ENCODE results near the gene WRAP73. TPM values are rescaled to one million over a fixed set of nuclear protein-coding genes. Genes with fewer than 3 reads are reported as not detected.

WRAP73 gene
- total and polyA plus RNA-seq, 9 of the 15 experiments (the other 6 are each of a cell fraction or from before 2014, with no cell fraction given), result 4.3 to 51.8 (median 30.1) TPM

GRCh38 chr1:3618881-3619671 is 30.8 kb downstream of the WRAP73 start (continued):
- TF ChIP-seq GMEB1 (CRISPR knock-in tag; IDR thresholded peaks at IDR 0.05), result no peak
- peak; percentile 49; the same call in 1 of the 2 replicates for TF ChIP-seq SP1 (CRISPR knock-in tag; IDR thresholded peaks at IDR 0.05)
- TF ChIP-seq NRF1 (conservative IDR thresholded peaks at IDR 0.05 in 1 of 2, IDR thresholded peaks at IDR 0.05 in 1 of 2), result 0 out of 4 replicates have a peak, but pooled peaks of 1 of the 2 experiments have one; percentile 8
- 0 out of 2 replicates have a peak, but pooled peaks have one; percentile 46 for TF ChIP-seq FOXP1 (CRISPR knock-in tag; IDR thresholded peaks at IDR 0.05)
- TF ChIP-seq DEAF1 (CRISPR knock-in tag; IDR thresholded peaks at IDR 0.05), result peak; percentile 76
- no peak for TF ChIP-seq ZBTB7A (IDR thresholded peaks at IDR 0.05; ENCODE audit: borderline replicate concordance, control insufficient read depth, low read depth, low read length)
- peak; percentile 36; the same call in 1 of the 2 replicates for TF ChIP-seq JUND (IDR thresholded peaks at IDR 0.05; ENCODE audit: borderline replicate concordance, low read depth, low read length)
- no peak for TF ChIP-seq JUND (tag; IDR thresholded peaks at IDR 0.05; ENCODE audit: borderline replicate concordance, low read depth, low read length)
- 0 out of 2 replicates have a peak, but pooled peaks have one; percentile 27 for TF ChIP-seq JUN (IDR thresholded peaks at IDR 0.05; ENCODE audit: borderline replicate concordance, low read depth, low read length)
- TF ChIP-seq JUN (CRISPR knock-in tag; IDR thresholded peaks at IDR 0.05; ENCODE audit: borderline replicate concordance), result peak; percentile 77; the same call in 1 of the 2 replicates
- TF ChIP-seq ZNF143 (CRISPR knock-in tag; IDR thresholded peaks at IDR 0.05), result peak; percentile 50; the same call in 1 of the 2 replicates
- TF ChIP-seq NR1H2 (CRISPR knock-in tag; IDR thresholded peaks at IDR 0.05), result no peak
- peak; percentile 82 for TF ChIP-seq L3MBTL2 (IDR thresholded peaks at IDR 0.05)
- TF ChIP-seq MAFK (IDR thresholded peaks at IDR 0.05; ENCODE audit: low read length), result peak; percentile 2; the same call in 1 of the 2 replicates
- 0 out of 2 replicates have a peak, but pooled peaks have one; percentile 59 for TF ChIP-seq ZNF175 (CRISPR knock-in tag; IDR thresholded peaks at IDR 0.05; ENCODE audit: low read depth)
- peak; percentile 30; the same call in 1 of the 2 replicates for TF ChIP-seq MTA3 (IDR thresholded peaks at IDR 0.05; ENCODE audit: borderline replicate concordance)
- TF ChIP-seq ZNF444 (CRISPR knock-in tag; IDR thresholded peaks at IDR 0.05), result no peak
- no peak for TF ChIP-seq ZNF184 (CRISPR knock-in tag; IDR thresholded peaks at IDR 0.05)
- TF ChIP-seq TEAD1 (CRISPR knock-in tag; IDR thresholded peaks at IDR 0.05), result peak in 1 of 2 experiments; percentile 83; a peak in 2 of 4 replicates
- peak; percentile 67; the same call in 1 of the 2 replicates for TF ChIP-seq HDAC2 (IDR thresholded peaks at IDR 0.05)
- 0 out of 2 replicates have a peak, but pooled peaks have one; percentile 38 for TF ChIP-seq ARID1B (IDR thresholded peaks at IDR 0.05)
- no peak for TF ChIP-seq ZC3H11A (IDR thresholded peaks at IDR 0.05; ENCODE audit: low read depth, low read length)
- TF ChIP-seq, protein P1, sequence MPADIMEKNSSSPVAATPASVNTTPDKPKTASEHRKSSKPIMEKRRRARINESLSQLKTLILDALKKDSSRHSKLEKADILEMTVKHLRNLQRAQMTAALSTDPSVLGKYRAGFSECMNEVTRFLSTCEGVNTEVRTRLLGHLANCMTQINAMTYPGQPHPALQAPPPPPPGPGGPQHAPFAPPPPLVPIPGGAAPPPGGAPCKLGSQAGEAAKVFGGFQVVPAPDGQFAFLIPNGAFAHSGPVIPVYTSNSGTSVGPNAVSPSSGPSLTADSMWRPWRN (IDR thresholded peaks at IDR 0.05; ENCODE audit: low read depth), result peak; percentile 65; the same call in 1 of the 2 replicates
